Hindlimb muscle (tissue), 1 donor: ENCODE results near the gene RLN3. TPM values are rescaled to one million over a fixed set of nuclear protein-coding genes. Genes with fewer than 3 reads are reported as not detected.

Experiments
- DNase-seq: peaks from one replicate; pipeline ENCODE4 v3.0.0-alpha.2; 2013
- polyA plus RNA-seq: library from polyadenylated mRNA; unstranded; fragments of 120-200 nt; gene quantifications from one replicate; pipeline ENCODE4 v1.2.1, GENCODE V29; 2013; ENCODE audit not compliant: insufficient read length

Gene RLN3, protein sequence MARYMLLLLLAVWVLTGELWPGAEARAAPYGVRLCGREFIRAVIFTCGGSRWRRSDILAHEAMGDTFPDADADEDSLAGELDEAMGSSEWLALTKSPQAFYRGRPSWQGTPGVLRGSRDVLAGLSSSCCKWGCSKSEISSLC
- polyA plus RNA-seq = not detected

DNA sequence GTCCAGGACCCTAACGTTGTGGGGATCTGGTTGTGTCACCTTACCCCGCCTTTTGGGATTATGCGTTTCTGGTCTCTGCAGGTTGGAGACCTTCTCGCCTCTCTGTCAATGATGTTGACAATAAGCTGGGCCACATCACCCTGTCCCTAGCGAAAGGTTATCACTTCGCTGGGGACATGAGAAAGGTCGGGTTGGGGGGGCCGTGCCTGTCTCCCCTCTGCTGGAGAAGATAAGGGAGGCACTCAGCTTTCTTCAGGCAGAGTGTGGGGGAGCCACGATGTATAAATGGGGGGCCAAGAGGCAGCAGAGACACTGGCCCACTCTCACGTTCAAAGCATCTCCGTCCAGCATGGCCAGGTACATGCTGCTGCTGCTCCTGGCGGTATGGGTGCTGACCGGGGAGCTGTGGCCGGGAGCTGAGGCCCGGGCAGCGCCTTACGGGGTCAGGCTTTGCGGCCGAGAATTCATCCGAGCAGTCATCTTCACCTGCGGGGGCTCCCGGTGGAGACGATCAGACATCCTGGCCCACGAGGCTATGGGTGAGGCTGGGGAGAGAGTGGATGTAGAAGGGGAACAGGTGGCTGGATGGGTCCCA lies at the start of gene RLN3:
RLN3 (plus strand) TSS at position 293 of the 595 bp plus-strand sequence; CDS start at position 350, 57 bp downstream.
- DNase-seq = no peak

DNA sequence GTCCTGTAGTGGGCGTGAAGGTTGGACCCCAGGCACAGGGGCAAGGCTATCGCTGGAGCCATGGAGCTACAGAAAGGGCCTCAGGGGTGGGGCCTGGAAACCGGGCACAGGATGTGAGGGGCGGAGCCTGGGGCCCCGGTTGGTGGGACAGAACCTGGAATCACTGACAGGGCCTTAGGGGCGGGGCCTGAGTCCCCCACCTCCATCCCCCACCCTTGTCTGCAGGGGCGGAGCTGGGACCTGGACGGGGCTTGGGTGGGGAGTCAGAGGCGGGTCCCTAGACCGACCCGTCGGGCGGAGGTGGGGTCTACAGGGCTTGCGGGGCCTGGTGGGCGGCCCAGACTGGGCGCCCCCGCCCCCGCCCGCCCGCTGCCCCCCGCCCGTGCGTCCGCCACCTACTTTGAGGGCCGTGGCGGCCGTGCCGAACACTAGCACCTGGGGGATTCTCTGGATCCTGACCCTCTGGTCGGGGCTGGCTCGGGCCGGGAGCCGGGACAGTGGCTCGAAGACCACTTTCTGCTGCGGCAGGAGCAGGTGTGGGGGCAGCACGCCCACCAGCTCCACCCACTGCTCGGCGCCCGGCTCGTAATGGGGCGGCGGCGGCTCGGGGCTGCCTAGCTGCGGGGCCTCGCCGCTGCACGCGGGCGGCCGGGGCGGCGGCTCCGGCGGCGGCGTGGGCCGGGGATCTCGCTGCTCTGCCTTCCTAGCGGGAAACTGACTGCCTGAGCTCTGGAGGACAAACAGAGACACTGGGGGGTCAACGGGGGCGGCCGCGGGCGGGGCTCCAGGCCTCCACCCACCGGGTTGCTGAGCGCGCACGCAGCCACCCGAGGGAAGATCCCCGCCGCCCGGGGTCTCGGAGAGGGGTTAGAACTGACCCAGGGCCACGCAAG lies 49.4 kb upstream of the RLN3 start:
- DNase-seq = peak; percentile 87

DNA sequence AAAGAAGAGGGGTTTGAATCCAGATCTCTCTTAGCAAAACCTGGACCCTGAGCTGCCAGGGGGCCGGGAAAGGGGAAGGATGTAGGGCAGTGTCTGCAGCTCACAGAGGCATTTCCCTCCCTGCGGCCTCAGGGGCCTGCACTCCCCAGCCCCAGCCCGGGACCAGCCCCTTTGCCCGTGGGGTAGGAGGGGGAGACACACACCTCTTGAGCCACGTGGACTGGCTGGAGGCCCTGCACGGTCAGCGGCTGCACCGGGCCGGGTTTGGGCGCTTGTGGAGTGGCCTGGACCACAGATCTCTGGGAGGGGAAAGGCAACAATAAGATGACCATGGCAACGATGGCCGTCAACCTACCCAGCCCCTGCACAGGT lies 48.7 kb upstream of the RLN3 start:
- DNase-seq = no peak

DNA sequence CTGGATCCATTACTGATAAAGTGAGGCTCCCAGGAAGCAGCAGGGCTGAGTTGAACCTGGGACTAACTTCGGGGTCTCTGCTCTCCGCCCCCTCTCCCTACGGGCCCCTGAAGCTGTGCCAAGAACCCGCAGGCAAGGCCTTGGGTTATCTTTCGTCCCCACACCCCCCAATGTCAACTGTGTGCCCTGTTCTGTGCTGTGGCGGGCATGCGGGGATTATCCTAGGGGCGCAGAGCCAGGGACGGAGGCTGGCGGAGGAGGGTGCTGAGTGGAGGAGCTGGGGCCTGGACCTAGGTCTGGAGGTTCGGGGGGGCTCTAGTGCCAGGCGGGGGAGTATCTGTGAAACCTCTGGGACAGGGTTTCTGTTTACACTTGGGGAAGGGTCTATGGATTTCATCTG lies 48.3 kb upstream of the RLN3 start:
- no peak for DNase-seq

DNA sequence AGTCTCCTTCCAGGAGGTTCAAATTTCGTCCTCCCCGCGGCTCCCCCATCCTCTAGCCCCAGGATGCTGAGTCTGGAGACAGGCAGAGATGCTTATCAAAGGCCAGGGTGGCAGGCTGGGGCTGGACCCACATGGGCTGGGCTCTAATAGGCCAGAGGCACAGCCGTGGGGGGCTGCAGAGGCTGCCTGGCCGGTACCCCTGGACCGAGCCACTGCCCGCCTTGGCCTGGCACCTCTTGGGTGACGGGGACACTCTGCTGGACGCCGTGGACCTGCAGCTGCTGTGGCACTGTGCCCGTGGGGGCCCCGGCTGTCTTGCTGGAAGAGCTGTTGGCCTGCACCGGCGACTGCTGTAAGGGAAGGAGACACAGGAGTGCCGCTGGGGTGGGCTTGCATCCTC lies 47.6 kb upstream of the RLN3 start:
- DNase-seq = no peak

DNA sequence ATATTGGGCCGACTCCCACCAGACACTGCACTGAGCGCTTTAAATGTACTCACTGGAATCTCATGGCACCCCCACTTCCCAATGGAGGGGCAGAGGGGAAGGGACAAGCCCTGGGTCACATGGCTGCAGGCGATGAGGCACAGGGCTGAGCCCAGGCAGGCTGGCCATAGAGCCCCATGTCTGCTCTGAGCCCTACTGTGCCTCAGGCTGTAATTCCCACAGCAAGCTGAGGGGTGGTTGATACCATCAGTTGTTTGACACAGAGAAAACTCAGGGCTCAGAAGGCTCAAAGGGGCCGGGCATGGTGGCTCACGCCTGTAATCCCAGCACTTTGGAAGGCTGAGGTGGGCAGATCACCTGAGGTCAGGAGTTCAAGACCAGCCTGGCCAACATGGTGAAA lies 46.9 kb upstream of the RLN3 start:
- DNase-seq = no peak

DNA sequence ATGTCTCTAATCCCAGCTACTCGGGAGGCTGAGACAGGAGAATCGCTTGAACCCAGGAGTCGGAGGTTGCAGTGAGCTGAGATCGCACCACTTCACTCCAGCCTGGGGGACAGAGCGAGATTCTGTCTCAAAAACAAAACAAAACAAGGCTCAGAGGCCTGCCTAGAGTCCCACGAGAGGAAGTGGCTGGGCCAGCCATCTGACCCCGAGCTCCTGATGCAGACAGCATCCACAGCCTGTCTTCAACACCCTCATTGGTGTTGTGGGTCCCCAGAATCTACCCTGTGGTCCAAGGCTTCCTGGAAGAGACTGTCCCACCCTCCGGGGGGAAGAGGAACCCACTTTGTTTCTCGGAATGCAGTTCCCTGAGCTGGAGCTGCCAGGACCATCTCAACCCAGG lies 46.5 kb upstream of the RLN3 start:
- DNase-seq = no peak

DNA sequence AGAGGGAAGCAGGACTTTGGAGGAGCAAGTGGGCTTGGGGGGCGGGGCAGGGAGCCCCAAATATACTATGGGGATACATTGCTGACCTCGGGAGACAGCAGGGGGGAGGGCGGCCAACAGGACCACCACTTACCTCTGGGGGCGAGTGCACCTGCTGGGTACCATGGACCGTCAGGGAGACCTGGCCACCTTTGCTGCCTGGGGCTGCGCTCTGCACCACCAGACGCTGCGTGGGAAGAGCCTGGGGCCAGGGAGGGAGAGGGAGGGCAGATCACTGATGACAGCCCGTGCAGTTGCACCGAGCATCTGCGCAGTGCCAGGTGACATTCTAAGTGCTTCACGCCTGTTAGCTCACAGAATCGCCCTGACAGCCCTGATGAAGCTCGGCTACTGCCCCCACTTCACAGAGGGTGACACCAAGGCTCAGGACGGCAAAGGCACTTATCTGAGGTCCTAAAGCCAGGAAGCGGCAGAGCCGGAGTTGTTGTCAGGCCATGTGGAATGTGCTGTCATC lies 45.9 kb upstream of the RLN3 start:
- no peak for DNase-seq

DNA sequence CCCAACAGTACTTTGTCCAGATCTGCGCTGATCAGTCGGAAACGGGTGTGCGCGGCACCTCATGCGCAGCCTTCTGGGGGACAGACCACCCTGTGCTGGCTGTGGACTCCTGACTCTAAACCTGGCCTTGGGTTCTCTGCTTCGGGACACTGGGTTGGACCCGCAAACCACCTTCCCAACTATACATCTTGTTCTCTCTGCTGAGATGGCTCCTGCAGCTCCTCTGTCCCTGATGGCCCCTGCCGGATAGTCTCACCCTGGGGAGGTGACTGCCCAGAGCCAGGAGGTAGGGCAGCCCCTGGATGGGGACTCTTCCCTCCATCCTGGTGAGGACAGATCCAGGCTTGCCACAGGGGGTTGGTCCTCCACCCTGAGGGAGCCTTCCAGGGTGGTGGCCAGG lies 45.2 kb upstream of the RLN3 start:
- no peak for DNase-seq

DNA sequence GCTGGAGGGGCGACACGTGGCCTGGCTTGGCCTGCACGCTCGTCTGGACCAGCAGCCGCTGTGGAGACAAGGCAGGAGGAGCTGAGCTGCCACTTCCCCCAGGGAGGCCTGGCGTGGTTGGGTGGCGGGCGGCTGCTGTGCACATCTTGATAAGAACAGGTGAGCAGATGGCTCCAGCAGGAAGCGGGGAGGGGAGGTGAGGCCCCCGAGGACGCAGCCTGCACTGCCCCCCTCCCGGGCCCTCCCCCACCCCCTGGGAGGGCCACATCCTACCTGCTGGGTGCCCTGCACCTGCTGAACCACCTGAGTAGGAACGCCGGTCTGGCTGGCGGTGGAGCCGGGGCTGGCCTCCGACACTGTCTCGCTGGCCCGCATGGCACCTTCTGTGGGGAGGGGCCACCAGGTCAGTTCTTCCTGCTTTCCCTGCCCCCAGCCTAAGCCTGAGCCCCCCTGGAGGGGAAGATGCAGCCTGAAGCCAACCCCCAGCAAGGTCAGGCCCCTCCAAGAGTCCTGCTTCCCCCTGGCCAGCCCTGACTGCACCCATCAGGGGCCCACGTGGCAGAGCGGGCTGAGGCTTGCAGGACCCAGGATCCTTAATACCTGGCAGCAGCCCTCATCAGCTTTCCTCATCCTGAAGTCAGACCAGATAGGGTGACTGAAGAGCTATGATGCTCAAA lies 44.6 kb upstream of the RLN3 start:
- DNase-seq = no peak

DNA sequence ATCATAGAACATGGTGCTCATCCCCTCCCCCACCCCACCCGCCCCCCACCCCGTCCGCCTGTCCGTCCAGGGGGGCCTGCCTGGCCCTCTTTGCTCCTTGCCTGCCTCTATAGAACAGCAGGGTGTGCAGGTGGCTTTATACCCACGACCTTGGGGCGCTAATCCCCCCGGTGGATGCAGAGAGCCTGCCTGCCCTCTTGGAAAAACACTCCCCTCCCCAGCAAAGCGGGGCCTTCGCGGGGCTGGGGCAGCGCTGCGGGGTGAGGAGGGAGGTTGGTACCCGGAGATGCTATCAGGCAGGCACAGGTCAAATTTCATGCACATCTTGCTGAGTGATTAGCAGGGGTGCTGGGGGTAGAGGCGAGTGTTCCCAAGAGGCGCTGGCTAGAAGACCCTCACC lies 43.8 kb upstream of the RLN3 start:
- no peak for DNase-seq

DNA sequence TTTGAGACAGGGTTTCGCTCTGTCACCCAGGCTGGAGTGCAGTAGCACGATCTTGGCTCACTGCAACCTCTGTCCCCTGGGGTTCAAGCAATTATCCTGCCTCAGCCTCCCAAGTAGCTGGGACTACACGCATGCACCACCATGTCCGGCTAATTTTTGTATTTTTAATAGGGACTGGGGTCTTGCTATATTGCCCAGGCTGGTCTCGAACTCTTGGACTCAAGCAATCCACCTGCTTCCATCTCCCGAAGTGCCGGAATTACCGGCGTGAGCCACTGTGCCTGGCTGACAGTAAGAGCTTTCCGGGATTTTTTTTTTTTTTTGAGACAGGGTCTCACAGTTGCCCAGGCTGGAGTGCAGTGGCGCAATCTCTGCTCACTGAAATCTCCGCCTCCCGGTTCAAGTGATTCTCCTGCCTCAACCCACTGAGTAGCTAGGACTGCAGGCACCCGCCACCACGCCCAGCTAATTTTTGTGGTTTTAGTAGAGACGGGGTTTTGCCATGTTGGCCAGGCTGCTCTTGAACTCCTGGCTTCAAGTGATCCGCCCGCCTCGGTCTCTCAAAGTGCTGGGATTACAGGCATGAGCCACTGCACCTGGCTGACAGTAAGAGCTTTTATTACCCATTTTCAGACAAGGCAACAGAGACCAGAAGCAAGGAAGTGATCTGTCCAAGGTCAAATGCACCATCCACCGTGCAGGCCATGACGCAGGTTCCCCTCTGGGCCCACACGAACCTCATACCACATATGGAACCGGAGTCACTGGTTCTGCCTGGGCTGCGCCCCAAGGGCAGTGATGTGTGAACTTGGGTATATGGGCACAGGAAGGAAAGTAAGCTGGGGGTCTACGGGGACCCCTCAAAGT lies 42.8 kb upstream of the RLN3 start:
- DNase-seq = no peak

DNA sequence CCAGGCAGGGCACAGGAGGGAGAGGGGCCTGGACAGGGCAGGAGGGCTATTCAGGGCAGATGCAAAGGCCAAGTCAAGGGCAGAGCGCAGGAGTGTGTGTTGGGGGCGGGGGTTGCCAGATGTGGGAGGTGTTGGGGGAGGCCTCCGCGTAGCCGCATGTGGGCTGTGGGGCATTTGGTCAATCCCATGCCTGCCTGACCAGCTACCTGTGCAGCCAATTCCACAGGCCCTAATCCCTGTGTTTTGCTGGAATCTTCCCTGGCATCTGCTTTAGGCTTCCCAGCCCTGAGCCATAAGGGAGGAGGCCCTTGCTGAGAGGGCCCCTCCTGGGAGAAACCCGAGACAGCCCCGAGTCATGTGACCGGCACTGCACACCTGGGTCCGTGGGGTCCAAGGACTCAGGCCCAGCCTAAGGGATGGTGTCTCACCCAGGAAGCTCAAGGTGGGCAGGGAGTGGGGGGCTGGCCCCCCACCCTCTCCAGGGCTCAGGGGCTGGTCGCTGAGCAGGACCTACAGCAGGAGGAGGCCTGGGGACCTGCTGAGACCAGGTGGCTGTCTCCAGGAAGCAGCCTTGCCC lies 42.1 kb upstream of the RLN3 start:
- DNase-seq = no peak

DNA sequence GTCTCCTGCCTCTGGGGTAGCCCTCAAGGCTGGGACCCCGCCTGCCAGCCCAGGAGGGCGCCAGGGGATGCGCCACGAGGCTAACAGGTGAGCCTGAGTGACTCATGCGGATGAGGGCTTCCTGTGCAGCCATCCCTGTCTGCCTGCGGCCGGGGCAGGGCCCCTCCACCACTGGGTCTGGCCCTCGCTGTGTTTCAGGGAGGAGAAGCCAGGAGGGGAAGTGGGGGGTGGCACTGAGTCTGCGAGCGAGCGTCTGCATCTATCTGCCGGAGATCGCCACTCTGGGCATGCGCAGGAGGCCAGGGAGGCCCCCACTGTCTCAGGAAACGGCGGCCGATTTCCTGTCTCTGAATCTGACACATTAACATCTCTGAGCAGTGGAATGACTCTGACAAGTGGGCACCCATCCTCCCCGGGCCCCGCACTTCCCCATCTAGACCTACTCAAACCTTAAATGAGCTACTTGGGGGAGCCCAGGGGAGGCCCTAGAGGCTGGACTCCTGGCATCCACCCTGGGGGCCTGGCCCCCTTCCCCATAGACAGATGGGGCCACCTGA lies 41.5 kb upstream of the RLN3 start:
- DNase-seq = peak; percentile 87

DNA sequence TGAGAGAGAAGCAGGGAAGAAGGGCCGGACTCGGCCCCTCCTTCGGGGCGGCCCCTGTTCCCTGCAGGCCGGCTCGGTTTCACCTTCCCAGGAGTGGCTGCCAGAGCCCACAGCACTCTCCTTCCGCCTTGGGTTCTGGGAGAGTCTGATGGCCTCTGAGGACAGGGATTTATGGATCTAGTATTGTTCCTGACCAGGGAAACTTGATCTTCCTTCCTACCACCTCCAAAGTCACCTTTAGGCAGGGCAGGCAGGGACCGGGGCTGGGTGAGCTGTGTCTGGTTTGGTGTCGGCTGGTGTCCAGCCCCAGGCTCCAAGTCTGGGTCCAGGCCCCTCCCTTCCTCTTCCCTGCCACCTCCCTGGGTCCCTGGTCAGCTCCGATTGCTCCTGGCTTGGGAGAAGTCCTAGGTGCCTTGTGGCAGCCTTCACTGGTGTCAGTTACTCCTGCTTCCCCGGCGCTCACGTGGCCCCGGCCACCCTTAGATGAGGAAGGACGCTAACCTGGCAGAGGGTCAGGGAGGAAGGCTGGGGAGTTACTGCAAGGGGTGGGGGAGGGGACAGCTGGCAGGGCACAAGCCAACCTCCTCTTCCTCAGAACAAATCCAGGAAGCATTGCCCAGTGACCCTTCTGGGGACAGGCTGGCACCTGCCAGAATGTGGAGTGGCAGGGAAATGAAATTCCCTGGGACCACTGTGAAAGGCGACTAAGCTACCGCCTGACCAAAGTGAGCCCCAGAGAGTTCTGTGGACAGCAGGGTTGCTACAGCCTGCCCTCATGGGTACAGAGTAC lies 40.7 kb upstream of the RLN3 start:
- DNase-seq = no peak

DNA sequence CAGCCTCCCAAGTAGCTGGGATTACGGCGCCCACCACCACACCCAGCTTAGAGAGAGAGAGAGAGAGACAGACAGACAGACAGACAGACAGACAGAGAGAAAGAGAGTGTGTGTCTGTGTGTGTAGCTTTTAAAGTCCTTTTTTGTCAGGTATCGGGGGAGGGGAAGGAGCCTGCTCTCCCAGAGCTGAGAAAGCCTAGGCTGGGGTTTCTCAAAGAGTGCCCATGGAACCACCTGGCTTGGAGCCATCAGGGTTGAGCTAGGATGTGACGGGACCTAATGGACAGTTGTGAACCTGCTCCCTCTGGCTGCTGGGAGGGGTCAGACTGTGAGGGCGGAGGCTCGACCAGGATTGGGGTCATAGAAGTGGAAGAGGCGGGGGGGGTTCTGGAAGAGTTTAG lies 38.5 kb upstream of the RLN3 start:
- no peak for DNase-seq

DNA sequence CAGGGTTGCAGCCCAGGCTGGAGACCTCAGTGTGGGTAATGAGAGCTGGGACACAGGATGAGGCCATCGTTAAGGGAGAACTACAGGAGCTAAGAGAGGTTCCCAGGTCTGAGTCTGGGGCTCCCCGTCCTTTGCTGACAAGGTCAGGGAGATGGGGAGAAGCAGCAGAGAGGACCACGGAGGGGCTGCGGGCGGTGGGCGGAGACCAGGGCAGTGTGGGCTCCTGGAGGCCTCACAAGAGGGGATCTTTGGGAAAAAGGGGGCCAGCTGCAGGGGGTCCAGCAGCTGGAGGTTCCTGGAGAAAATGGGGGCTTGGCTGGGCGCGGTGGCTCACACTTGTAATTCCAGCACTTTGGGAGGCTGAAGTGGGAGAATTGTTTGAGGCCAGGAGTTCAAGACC lies 37.9 kb upstream of the RLN3 start:
- DNase-seq = no peak

DNA sequence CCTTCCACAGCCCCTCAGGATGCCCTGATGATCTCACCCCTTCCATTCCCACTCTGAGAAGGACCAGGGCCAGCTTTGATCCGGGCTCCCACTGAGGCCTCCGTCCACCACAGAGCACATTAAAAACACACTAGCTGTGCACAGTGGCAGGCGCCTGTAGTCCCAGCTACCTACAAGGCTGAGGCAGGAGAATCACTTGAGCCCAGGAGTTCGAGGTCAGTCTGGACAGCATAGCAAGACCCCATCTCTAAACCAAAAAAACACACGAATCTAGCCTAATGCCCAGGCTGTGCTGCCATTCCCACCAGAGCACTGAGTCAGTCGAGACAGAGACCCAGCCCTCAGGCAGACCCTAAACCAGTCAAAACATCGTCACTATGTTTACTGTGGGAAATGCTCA lies 35.9 kb upstream of the RLN3 start:
- DNase-seq = no peak

DNA sequence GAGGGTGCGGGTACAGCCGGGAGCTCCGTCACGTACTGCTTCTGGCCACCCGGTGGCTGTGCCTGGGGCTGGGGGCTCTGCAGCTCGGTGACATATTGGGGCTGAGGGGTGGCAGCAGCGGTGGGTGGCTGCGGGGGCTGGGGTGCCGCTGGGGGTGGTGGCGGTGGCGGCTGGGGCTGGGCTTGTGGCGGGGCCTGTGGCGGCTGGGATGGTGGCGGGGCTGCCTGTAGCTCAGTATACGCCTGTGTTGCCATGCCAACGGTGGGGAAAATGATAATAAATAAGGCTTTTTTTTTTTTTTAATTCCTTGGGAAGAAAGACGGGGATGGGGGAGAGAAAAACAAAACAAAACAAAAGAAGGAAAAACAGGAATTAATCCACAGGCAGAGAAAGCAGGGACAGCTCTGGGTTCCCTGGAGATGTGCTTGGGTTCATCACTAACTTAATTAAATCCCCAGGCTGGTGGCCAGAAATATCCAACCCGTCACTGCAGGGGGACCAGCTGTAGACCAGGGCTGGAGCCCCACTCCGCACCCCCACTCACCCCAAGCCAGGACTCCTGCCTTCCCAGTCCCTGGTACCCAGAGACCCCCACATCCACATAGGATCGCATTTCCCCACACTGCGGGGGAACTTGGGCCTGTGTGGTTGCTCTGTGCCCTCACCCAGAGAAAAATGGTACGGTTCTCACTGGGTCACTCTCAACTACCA lies 34.2 kb upstream of the RLN3 start:
- DNase-seq = no peak
